Fibroblast of skin of abdomen (primary cell): ENCODE measurements around the gene BCAP29. TPM values are rescaled to one million over a fixed set of nuclear protein-coding genes. Genes with fewer than 3 reads are reported as not detected.
"Not testable (repeated sequence)": the region's sequence is repeated elsewhere in the genome, so short reads cannot be mapped to it uniquely, and the experiment has no call there.

Source experiments
- DNase-seq: peaks from one replicate; pipeline ENCODE4 v3.0.0-alpha.2; 2013
- polyA plus RNA-seq, 2 experiments: library from polyadenylated mRNA; unstranded; fragments of 120-200 nt; gene quantifications; one replicate each; pipeline ENCODE4 v1.2.1, GENCODE V29; 2013; ENCODE audit not compliant: insufficient read length in 2 of 2

The BCAP29 gene, protein sequence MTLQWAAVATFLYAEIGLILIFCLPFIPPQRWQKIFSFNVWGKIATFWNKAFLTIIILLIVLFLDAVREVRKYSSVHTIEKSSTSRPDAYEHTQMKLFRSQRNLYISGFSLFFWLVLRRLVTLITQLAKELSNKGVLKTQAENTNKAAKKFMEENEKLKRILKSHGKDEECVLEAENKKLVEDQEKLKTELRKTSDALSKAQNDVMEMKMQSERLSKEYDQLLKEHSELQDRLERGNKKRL
- 46.9 TPM for polyA plus RNA-seq (2013, experiment 1 of 2; ENCODE audit: insufficient read length)
- polyA plus RNA-seq (2013, experiment 2 of 2; ENCODE audit: insufficient read length): 48.1 TPM

DNA sequence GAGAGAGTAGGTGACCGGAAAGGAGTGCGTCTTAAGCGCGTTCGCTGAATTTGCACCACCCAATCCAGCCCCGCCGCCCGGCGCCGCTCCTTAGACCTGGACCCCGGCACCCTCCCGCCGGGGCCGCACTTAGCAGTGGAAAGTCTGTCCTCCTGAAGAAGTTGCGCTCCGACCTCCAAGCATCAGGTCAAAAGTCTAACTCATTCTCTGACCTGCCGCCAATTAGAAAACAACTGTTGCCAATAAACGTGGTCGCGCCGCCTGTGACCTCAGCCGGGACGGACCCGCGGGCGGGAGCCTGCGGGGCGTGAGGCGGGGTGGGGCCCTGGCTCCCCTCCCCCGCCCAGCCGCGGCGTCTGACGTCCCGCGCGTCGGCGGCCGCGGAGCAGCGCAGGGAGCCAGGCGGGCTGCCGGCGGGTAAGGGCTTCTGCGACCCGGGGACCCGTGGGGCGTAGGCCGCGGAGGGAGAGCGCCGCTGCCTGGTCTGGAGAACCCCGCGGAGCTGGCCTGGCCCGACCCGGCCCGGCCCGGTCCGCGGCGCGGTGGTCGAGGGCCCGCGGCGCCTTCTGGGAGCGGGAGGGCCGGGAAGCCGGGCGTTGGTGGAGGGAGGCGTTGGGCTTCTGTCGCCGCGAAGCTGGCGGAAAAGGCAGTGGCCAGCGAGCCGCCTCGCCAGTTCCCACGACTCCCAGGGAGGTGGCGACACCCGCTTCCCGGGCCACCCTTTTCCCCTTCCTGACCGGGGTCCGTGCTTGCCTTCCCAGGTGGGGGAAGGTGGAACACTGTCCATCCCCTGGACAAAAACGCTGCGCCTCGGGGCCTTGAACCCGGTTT lies at the start of gene BCAP29:
Gene BCAP29, plus strand, starts transcription at position 362 of the 831 bp plus-strand sequence. CDS start 527 bp downstream, outside the sequence.
- peak; percentile 63 for DNase-seq

DNA sequence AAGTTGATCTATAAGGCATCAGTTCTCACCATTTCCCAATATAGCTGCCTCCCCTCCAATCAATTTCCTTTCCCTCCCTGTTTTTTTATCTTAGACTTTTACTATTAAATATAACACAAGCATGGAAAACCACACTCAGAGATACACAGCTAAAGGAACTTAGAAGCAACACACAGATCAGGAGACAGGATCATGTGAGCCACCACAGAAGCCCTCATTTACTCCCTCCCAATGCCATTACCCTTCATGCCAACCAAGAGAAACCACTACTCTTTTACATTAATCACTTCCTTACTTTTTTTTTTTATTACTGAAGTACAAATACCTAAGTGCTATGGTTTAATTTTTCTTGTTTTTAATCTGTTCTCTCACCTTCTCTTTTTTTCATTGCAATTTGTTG lies 49.3 kb upstream of the BCAP29 start:
- DNase-seq: no peak

DNA sequence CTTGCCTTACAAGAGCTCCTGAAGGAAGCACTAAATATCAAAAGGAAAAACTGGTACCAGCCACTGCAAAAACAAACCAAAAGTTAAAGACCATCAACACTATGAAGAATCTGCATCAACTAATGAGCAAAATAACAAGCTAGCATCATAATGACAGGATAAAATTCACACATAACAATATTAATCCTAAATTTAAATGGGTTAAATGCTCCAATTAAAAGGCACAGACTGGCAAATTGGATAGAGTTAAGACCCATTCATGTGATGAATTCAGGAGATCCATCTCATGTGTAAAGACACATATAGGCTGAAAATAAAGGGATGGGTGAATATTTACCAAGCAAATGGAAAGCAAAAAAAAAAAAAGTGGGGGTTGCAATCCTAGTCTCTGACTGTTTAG lies 45.9 kb upstream of the BCAP29 start:
- no peak for DNase-seq

DNA sequence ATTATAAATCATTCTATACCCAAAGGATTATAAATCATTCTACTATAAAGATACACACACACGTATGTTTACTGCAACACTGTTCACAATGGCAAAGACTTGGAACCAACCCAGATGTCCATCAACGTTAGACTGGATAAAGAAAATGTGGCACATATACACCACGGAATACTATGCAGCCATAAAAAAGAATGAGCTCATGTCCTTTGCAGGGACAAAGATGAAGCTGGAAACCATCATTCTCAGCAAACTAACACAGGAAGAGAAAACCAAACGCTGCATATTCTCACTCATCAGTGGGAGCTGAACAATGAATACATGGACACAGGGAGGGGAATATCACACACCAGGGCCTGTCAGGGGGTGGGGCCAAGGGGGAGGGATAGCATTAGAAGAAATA lies 42.8 kb upstream of the BCAP29 start:
- not testable (repeated sequence) for DNase-seq

DNA sequence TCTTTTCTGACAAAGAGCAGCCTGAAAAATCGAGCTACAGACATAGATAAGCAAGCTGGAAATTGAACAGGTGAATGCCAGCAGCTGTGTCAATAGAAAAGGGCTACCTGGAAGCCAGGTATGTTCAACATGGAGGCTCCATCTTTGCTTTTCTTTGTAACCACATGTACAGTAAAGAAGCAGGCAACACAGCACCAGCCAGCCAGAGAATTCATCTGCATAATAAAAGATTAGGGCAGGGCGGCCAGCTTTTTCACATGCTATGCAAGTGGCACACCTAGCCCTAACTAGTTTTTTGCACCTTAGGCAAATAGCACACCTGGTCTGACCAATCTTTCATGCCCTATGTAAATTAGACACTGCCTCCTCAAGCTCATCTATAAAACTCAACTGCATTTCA lies 42.0 kb upstream of the BCAP29 start:
- no peak for DNase-seq

DNA sequence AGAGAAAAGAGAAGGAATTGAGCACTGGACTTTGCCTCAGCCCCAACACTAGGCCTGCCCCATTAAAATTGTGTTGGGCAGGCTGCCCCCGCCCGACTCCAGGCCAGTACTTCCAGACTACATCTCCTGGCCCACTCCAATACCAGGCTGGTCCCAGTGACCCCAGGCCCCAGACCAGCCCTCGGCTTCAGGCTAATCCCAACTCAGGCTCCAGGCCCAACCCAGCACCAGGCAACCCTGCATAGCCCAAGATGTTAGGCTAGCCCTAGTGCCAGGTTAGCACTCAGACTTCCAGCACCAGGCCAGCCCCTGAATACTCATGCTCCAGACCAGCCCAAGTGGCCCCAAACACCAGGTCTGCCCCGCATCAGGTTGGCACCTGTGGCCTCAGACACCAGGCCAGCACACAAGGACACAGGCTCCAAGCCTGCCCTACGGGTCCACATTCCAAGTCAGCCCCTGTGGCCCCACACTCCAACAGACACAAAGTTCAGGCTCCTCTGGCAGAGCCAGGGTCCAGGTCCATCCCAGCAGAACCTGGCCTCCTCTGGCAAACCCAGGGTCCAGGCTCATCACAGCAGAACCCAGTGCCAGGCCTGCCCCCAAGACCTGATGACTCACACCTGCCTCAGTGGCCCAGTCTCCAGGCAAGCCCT lies 36.6 kb upstream of the BCAP29 start:
- DNase-seq: no peak

DNA sequence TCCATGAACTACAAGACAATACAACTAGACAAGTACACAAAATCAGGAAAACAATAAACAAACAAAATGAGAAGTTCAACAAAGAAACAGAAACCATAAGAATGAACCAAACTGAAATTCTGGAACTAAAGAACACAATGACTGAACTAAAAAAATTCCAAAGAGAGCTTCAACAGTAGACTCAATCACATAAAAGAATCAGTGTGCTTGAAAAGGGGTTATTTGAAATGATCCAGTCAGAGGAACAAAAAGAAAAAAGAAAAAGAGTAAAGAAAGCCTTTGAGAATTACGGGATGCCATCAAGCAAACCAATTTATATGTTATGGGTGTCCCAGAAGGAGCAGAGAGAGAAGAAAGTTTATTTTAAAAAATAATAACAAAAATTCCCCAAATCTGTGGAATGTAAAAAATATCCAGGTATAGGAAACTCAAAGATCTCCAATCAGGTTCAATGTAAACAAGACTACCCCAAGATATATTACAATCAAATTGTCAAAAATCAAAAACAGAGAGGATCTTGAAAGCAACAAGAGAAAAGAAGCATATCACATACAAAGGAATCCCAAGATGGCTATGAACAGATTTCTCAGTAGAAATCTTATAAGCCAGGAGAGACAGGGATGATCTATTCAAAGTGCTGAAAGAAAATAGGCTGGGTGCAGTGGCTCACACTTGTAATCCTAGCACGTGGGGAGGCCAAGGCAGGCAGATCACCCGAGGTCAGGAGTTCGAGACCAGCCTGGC lies 35.0 kb upstream of the BCAP29 start:
- DNase-seq: no peak

DNA sequence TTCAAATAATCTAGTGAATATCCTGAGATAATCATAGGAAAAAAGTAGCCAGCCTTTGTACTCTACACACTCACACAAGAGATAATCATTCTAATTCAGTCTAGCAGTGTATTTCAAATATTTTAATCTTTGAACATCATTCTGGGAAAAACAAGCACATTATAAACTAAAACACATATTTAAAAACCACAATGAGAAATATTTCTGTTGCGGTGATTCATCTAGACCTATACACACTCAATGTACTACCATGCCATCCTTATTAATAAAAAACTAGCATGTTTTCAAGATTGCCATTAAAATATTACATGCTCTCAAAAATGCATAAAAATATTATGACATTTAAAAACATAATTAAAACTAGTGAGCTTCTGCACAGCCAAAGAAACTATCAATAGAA lies 28.1 kb upstream of the BCAP29 start:
- peak; percentile 23 for DNase-seq

DNA sequence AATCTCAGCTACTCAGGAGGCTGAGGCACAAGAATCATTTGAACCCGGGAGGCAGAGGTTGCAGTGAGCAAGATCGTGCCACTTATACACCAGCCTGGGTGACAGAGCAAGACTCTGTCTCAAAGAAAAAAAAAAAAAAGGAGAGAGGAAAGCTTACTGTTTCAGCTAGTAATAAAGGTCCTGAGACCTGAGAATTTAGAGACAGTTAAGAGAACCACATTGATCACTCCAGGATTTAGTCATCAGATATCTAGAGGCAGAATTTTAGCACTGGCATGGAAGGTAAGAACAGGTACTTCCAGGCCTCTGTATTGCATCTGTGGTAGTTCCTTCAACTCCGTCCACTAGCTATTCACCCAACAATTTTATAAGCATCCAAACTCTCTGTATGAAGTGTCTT lies 24.2 kb upstream of the BCAP29 start:
- DNase-seq: no peak

DNA sequence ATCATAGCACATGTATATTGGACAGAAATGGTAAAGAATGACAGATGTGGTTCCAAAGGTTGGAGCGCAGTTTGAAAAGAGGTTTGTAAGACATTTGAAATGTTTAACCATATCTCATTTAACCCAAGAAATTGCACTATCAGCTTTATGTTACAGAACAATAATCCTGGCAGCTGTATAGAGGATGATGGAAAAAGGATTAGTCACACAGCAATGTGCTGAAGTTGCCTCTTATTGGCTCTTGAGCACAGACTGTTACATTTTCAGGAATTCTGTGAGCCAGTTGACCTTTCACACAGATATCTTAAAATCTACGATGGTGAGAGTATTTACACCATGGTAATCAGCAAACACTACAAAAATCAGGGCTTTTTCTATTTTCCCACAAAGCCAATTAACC lies 20.2 kb upstream of the BCAP29 start:
- DNase-seq: peak; percentile 63

DNA sequence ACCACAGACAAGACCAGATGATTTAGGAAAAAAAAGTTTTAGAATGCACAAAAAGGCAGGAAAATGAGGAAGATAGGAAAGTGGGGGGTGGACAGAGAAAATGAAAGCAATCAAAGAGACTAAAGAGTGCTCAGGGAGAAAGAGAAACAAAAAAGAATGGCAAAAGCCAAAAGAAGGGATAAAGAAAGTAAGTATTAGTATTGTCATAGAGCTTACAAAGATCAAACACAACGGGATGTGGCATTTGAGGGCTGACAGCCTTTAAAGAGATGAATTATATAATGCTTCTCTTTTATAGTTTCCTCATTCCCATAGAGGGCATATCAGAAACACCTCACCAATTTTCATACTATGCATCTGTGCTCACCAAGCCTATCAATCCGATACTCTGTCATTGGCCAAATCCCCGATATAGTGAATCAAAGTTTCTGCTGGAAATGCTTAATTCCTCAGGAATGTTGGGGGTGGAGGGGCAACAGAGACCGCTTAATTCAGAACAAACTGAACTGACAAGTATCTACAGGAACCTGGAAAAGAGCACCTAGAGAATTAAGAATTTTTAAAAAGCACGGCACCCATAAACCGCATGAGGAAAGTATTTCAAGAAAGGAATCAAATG lies 19.0 kb upstream of the BCAP29 start:
- peak; percentile 40 for DNase-seq

DNA sequence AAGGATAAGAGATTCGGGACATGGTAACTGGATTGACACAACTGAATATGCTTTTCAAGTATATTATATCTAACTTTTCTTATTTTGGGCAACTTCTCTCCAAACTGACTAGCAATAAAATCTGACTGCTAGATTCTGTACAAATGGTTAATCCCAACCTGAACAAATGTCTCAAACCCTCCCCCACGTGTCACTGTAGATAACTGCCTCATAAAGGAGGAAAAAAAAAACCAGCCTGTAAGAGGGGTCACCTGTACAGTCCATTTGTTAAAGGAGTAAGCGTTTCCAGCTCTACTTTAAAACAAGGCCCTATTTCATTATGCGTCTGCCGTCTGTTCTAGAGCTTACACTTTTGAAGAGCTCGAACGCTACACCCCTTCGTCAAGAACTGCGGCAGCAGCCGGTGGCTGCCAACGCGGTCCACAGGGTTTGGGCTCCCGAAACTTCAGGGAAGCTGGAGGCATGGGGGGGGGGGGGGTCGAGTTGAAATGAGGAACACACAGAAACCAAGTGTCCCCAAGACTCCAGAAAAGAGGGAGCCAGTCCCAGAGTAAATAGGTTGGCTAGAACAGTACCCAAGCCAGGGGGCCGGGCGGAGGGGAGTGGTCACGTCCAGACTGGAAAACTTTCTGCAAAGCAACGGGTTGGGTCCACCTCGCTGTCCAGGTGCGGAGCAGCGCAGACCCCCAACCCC lies 16.8 kb upstream of the BCAP29 start:
- no peak for DNase-seq

DNA sequence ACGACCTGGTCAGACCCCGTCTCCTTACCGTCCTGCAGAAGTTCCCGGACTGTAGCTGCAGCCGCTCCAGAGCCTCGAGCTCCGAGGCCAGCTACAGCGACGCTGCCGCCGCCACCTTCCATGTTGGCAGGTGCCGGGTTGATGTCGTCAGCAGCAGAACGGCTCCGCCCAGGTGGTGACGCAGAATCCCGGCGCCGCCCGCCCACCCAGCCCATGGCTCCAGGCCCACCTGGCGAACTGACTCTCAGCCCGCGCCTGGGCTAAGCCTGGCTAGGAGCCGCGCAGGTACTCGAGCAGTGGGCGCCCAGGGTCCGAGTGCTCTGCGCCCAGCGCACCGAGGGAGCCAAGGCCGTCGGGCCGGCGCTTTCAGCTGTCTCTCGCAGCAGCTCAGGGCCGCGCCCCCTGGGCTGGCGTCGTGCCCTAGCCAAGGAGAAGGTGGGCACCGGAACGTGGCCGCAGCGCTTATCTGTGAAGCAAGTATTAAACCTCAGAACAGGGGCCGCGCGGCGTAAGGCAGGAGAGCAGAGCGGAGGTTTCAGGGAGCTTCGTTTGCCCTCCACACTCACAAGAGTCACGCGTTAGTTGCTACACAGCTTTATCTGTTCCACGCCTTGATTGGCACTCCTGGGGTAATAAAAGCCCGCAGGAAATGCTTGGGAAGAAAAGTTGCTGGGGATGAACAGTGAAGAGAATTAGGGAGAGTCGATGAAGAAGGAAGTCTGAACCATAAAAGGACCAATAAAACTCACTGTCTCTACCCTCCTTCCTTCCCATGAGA lies 16.1 kb upstream of the BCAP29 start, which contains the start of the genes COG5 and DUS4L:
Gene COG5, minus strand, starts transcription at position 146 of the 778 bp plus-strand sequence. Its CDS starts 24 bp downstream, at position 122.
Gene DUS4L, plus strand, starts transcription at position 197 of the 778 bp plus-strand sequence. CDS start 3,100 bp downstream, outside the sequence.
- DNase-seq: peak; percentile 77

DNA sequence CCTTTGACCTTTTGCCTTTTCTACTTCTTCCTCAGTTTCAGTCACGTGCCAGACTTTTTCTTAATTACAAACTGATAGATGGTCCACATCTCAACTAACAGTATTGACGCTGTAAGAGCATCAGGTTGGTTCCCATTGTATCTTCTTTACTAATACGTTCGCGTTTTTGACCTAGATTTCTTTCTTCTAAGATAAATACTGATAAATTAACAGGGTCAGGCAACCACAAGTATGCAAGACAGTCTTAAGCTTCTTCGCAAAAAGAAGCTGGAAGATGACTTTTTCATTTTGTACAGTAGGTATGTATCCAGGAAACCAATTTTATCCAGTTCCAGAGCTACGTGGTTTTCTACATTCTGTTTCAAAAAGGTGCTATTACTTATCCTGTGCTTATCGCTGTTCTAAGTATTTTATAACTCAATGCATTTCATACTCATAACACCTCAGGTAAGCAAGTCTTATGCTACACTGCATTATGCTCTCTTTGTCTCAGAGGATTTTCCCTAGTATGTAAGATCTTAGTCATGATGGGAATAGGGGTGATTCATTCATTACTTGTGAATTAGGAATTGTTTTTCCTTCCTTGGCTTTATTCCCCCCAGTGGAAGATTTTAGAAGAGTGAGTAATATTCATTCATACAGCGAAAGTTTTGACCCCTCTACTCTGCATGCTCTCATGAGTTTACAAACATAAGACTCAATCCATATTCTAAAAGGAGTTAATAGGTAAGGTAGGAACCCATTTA lies 15.3 kb upstream of the BCAP29 start:
- DNase-seq: peak; percentile 84

DNA sequence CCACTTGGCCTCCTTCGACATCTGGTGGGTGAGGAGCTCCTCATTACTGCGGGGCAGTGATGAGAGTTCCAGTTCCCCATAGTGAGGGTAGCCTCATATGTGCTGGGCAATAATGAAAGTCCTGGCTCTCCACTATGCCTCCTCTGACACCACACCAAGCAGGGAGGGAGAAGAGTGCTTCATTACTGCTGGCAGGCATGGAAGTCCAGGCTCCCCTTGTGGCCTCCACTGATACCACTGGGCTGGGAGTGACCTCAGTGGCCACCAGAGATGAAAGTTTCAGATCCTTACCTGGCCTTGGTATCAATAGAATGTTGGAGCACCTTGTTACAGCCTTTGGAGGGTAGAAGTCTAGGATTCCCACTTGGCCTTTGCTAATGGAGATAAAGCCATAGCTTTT lies 9.7 kb upstream of the BCAP29 start:
- no peak for DNase-seq

DNA sequence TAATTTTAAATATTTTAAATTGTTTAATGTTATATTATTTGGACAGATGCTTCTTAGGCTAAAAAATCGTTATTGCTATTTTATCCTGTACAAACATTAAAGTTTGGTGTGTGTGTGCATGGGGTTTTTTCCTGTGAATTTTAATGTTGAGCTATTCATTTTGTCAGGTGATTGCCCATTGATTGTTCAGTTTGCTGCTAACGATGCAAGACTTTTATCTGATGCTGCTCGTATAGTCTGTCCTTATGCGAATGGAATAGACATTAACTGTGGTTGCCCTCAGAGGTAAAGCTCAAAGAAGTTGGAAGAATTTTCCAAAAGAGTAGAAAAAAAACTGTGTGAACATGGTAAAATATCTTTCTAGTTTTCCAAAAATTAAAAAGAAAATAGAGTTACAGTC lies 6.5 kb upstream of the BCAP29 start:
- DNase-seq: no peak

DNA sequence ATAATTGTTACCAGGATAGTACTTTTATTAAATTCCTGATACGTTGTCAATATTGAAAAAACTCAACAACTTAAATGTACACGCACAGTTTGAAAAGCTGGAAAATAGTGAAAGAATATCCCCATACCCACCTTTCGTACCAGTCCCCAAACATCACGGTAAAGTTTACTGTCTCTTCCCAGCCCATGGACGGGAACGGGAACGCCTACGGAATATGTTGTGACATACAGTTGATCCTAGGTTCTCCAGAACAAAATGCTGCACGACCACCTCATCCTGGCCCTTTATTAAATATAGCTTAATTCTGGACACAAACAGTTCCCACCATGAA lies 527 bp upstream of the BCAP29 start:
- DNase-seq: peak; percentile 12

DNA sequence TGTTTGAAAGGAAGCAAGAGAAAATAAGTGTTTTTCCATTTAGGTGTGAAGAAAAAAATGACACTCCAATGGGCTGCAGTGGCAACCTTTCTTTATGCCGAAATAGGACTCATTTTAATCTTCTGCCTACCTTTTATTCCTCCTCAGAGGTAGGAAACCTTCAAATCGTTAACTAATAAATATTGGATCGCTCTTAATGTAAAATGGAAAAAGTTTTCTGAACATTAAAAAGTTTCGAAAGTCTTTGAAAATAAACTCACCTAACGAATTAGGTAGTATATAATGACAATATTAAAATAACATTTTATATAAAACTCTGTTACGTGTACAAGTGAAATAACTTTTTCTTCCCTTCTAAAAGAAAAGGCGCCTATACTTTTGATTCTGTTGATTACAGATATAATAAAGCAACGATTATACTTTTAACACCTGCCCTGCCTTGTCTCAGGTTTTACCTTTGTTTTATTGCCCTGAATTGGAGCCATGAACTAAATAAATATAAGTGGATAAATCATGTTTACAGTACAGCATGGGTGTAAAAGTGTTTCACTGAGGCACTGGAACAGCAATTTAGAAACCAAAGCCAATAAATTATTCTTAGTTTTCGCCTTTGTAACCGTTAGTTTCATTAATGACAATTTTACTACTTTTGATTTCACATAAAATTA lies 804 bp downstream of the BCAP29 start:
- no peak for DNase-seq

DNA sequence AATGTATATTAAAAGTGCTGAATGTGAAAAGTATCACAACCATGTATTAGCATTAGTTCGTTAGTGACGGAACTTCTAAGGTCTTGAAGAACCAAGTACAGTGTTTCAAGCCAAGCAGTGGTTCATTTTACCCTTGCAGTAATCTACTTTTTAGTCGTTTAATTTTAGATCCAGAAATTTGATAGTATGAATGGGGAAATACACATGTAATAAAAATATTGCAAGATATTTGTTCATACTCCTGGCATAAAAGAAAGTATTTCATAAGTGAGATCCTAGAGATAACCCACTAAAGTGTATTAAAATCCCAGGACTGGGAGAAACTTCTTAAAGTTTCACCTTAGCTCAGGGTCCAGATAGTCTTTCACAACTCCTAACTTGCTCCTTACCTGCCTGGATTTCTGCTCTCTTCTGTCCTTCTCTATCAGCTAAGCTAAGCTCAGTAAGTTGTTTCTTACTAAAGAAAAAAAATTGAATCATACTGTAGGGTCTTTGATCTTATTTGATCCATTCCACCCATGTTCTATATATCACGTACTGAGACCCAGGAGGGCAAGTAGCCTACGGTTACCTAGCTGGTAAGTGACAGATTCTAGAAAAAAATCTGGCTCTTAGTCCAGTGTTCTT lies 1.5 kb downstream of the BCAP29 start:
- no peak for DNase-seq
